Osteoblast (primary cell): Measurements from ENCODE around the gene EFNA5. TPM values are rescaled to one million over a fixed set of nuclear protein-coding genes. Genes with fewer than 3 reads are reported as not detected.

Source experiments
- DNase-seq: peaks from one replicate; pipeline ENCODE4 v3.0.0; 2011; ENCODE audit warnings: low spot score, mixed read lengths; ENCODE audit not compliant: insufficient read length; ENCODE audit errors: missing footprints
- H2AFZ ChIP-seq: 2 replicates; pipeline ENCODE4 v1.6.0; 2011; ENCODE audit warnings: mild to moderate bottlenecking, low read length
- H3K27ac ChIP-seq: 2 replicates; pipeline ENCODE4 v1.5.1; 2011; ENCODE audit warnings: mild to moderate bottlenecking, low read depth, low read length, moderate library complexity
- H3K27me3 ChIP-seq: 2 replicates; pipeline ENCODE4 v1.6.0; 2012; ENCODE audit warnings: mild to moderate bottlenecking, control low read depth, inconsistent platforms, low read length, moderate library complexity; ENCODE audit not compliant: insufficient read depth
- H3K36me3 ChIP-seq: 2 replicates; pipeline ENCODE4 v1.5.1; 2011; ENCODE audit warnings: mild to moderate bottlenecking, low read length, control low read depth, moderate library complexity; ENCODE audit not compliant: insufficient read depth
- H3K4me1 ChIP-seq: 2 replicates; pipeline ENCODE4 v1.5.1; 2011; ENCODE audit warnings: mild to moderate bottlenecking, low read length, control low read depth, moderate library complexity; ENCODE audit not compliant: insufficient read depth
- H3K4me2 ChIP-seq: 2 replicates; pipeline ENCODE4 v1.6.0; 2011; ENCODE audit warnings: mild to moderate bottlenecking, low read length; ENCODE audit not compliant: insufficient read depth
- H3K4me3 ChIP-seq: fragments of 200-600 bp; sonication (generic); 3 replicates; pipeline ENCODE4 v1.5.1; 2012; ENCODE audit warnings: mild to moderate bottlenecking, low read length, inconsistent platforms; ENCODE audit not compliant: insufficient read depth
- H3K79me2 ChIP-seq: 2 replicates; pipeline ENCODE4 v1.6.0; 2012; ENCODE audit warnings: mild to moderate bottlenecking, low read length, control low read depth, inconsistent platforms; ENCODE audit not compliant: insufficient read depth
- H3K9me3 ChIP-seq: 2 replicates; pipeline ENCODE4 v1.5.1; 2011; ENCODE audit warnings: low read depth, low read length, control low read depth
- H4K20me1 ChIP-seq: 2 replicates; pipeline ENCODE4 v1.6.0; 2012; ENCODE audit warnings: mild to moderate bottlenecking, low read length, control low read depth; ENCODE audit not compliant: insufficient read depth
- CTCF ChIP-seq: IDR thresholded peaks from 2 replicates; pipeline ENCODE4 v1.5.1; 2011; ENCODE audit warnings: mild to moderate bottlenecking, low read depth, low read length, moderate library complexity; ENCODE audit errors: extremely low read depth
- total RNA-seq: library from RNA; depleted of rRNA; stranded (reverse); fragments of >200 nt; gene quantifications from 2 replicates; pipeline ENCODE4 v1.2.3, GENCODE V29; 2012

Gene EFNA5
- total RNA-seq, 1 donor, result 12.3 TPM

DNA sequence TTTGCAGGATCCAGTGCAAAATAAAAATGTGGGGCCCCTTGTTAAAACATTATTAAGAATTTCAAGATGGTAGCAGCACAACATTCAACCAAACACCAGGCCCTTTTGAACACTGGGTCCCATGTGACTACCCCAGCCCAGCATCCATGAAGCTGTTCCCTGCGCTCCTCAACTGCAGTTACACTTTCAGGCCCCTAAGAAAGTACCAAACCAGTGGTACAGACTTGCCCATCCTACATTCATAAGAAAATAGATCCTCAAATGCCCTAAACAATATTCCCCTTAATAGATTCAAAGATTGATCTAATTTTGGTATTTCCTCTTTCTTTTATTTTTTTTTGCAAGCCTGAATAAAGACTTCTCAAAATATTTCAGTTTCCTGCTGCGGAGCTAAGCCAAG, 201.7 kb downstream of the EFNA5 start:
- Histone ChIP-seq H3K36me3 (no peaks in the 10 kb centered on the region), H3K4me1 (peaks cover 14% of the 10 kb centered on the region), H3K27ac (peak overlapping the region; percentile 70), H3K4me2 (peak overlapping the region; percentile 18), H3K27me3 (no peaks in the 10 kb centered on the region), H3K4me3 (no peak overlapping the region), H2AFZ (peak overlapping the region; percentile 47), H4K20me1 (no peaks in the 10 kb centered on the region), H3K9me3 (no peaks in the 10 kb centered on the region), H3K79me2 (no peaks in the 10 kb centered on the region)
- DNase-seq, result no peak
- no peak for TF ChIP-seq CTCF

DNA sequence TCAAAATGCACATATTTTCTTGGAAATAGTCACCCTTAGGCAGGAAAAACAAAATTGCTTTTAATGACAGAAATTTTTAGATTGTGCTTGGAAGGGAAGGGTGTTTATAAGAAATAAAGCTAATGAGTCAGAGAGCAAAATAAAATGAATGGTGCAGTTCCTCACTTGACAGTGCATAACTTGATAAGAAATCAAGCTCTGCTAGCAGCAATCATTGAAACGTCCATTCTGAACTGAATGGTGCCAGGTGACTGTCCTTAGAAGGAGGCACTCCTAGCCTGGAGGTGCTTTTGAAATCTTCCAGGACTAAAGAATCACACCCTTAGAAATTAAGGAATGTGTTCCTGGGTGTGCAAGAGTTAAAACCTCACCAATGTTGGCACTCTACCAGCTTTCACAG, 202.5 kb downstream of the EFNA5 start:
- H3K27ac ChIP-seq, result no peak overlapping the region
- H3K36me3 ChIP-seq, result no peaks in the 10 kb centered on the region
- H2AFZ ChIP-seq, result no peak overlapping the region
- peaks cover 14% of the 10 kb centered on the region for H3K4me1 ChIP-seq
- no peaks in the 10 kb centered on the region for H4K20me1 ChIP-seq
- H3K79me2 ChIP-seq, result no peaks in the 10 kb centered on the region
- no peaks in the 10 kb centered on the region for H3K9me3 ChIP-seq
- H3K27me3 ChIP-seq, result no peaks in the 10 kb centered on the region
- no peak overlapping the region for H3K4me2 ChIP-seq
- no peak for DNase-seq
- H3K4me3 ChIP-seq, result no peak overlapping the region
- TF ChIP-seq CTCF, result no peak

- Histone ChIP-seq H3K27ac (no peak overlapping the region), H3K4me1 (peaks cover 14% of the 10 kb centered on the region), H3K27me3 (no peaks in the 10 kb centered on the region), H3K9me3 (no peaks in the 10 kb centered on the region), H4K20me1 (no peaks in the 10 kb centered on the region), H3K4me3 (no peak overlapping the region), H3K79me2 (no peaks in the 10 kb centered on the region), H3K4me2 (no peak overlapping the region), H2AFZ (no peak overlapping the region), H3K36me3 (no peaks in the 10 kb centered on the region)
- TF ChIP-seq CTCF, result no peak
- no peak for DNase-seq
Observed at GRCh38 chr5:107467137-107467932, 203.4 kb downstream of the EFNA5 start.

- Histone ChIP-seq H3K4me2 (peak overlapping the region; percentile 19), H3K4me3 (no peak overlapping the region), H3K9me3 (no peaks in the 10 kb centered on the region), H2AFZ (no peak overlapping the region), H3K4me1 (peaks cover 14% of the 10 kb centered on the region), H3K27me3 (no peaks in the 10 kb centered on the region), H3K79me2 (no peaks in the 10 kb centered on the region), H3K36me3 (no peaks in the 10 kb centered on the region), H3K27ac (peak overlapping the region; percentile 32), H4K20me1 (no peaks in the 10 kb centered on the region)
- no peak for DNase-seq
- TF ChIP-seq CTCF, result no peak
Observed at GRCh38 chr5:107466233-107466769, 204.4 kb downstream of the EFNA5 start.
